Mesothelial cell of epicardium (in vitro differentiated cells): ENCODE measurements around the gene FMO2. TPM values are rescaled to one million over a fixed set of nuclear protein-coding genes. Genes with fewer than 3 reads are reported as not detected.

Source experiments
- DNase-seq, 2 experiments: peaks; one replicate each; pipeline ENCODE4 v3.0.0; 2021; ENCODE audit warnings: low spot score in 2 of 2; ENCODE audit not compliant: unreplicated experiment in 2 of 2
- H3K27ac Mint-ChIP-seq: 2 replicates; pipeline ENCODE4 v1.8.0; 2021; ENCODE audit warnings: mixed read lengths
- H3K27me3 Mint-ChIP-seq: 2 replicates; pipeline ENCODE4 v1.8.0; 2021; ENCODE audit warnings: low read depth, mixed read lengths
- H3K36me3 Mint-ChIP-seq: 2 replicates; pipeline ENCODE4 v1.8.0; 2021; ENCODE audit warnings: mixed read lengths
- H3K4me1 Mint-ChIP-seq: 2 replicates; pipeline ENCODE4 v1.8.0; 2021; ENCODE audit warnings: mixed read lengths
- H3K4me3 Mint-ChIP-seq: 2 replicates; pipeline ENCODE4 v1.8.0; 2021; ENCODE audit warnings: mild to moderate bottlenecking, moderate library complexity, mixed read lengths
- H3K9me3 Mint-ChIP-seq: 2 replicates; pipeline ENCODE4 v1.8.0; 2021; ENCODE audit warnings: mixed read lengths
- total RNA-seq: library from RNA; stranded (reverse); gene quantifications from 3 replicates; pipeline ENCODE4 v1.2.1, GENCODE V29; 2021
- TF ChIP-seq, protein P1 (sequence below): fragments of 200-600 bp; sonication (generic); IDR thresholded peaks from one replicate; pipeline ENCODE4 v1.5.0; 2021; ENCODE audit warnings: antibody characterized with exemption; ENCODE audit not compliant: unreplicated experiment

FMO2 gene
- total RNA-seq, 1 donor from 2014 or later = not detected

DNA sequence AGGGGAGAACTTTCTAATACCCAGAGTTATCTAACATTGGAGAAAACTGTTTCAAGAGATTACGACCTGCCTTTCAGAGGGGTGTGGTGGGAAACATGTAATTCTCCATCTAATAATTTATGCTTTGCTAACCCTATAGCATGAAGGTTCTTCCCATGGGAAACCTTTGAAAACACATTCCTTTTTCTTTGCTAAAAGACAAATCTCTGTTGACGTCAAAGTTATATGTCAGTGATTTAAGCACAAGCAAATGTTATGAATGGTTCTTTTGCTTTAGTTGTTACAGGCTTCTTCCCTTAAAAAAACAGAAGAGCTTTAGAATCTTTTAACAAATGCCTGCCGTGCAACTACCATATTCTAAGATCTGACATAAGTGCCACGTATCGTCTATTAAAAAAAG, 19.2 kb downstream of the FMO2 start:
- Mint-ChIP-seq H3K4me1 (no peaks in the 10 kb centered on the region), H3K9me3 (no peaks in the 10 kb centered on the region), H3K36me3 (no peaks in the 10 kb centered on the region), H3K27me3 (no peaks in the 10 kb centered on the region), H3K27ac (no peak overlapping the region), H3K4me3 (no peak overlapping the region)
- TF ChIP-seq, protein P1, sequence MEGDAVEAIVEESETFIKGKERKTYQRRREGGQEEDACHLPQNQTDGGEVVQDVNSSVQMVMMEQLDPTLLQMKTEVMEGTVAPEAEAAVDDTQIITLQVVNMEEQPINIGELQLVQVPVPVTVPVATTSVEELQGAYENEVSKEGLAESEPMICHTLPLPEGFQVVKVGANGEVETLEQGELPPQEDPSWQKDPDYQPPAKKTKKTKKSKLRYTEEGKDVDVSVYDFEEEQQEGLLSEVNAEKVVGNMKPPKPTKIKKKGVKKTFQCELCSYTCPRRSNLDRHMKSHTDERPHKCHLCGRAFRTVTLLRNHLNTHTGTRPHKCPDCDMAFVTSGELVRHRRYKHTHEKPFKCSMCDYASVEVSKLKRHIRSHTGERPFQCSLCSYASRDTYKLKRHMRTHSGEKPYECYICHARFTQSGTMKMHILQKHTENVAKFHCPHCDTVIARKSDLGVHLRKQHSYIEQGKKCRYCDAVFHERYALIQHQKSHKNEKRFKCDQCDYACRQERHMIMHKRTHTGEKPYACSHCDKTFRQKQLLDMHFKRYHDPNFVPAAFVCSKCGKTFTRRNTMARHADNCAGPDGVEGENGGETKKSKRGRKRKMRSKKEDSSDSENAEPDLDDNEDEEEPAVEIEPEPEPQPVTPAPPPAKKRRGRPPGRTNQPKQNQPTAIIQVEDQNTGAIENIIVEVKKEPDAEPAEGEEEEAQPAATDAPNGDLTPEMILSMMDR = no peak
- DNase-seq = no peak

- Mint-ChIP-seq H3K27ac (no peak overlapping the region), H3K27me3 (no peaks in the 10 kb centered on the region), H3K9me3 (no peaks in the 10 kb centered on the region), H3K4me3 (no peak overlapping the region), H3K4me1 (peaks cover 4% of the 10 kb centered on the region), H3K36me3 (no peaks in the 10 kb centered on the region)
- DNase-seq = no peak
- TF ChIP-seq, protein P1 = no peak
Measured at GRCh38 chr1:171206204-171206977, 21.3 kb downstream of the FMO2 start.

- H3K4me3 Mint-ChIP-seq = no peak overlapping the region
- H3K27ac Mint-ChIP-seq = no peak overlapping the region
- no peak for DNase-seq
- H3K4me1 Mint-ChIP-seq = peaks cover 4% of the 10 kb centered on the region
- no peaks in the 10 kb centered on the region for H3K9me3 Mint-ChIP-seq
- TF ChIP-seq, protein P1 = no peak
- no peaks in the 10 kb centered on the region for H3K36me3 Mint-ChIP-seq
- H3K27me3 Mint-ChIP-seq = no peaks in the 10 kb centered on the region
Measured at GRCh38 chr1:171206978-171207355, 21.9 kb downstream of the FMO2 start.

DNA sequence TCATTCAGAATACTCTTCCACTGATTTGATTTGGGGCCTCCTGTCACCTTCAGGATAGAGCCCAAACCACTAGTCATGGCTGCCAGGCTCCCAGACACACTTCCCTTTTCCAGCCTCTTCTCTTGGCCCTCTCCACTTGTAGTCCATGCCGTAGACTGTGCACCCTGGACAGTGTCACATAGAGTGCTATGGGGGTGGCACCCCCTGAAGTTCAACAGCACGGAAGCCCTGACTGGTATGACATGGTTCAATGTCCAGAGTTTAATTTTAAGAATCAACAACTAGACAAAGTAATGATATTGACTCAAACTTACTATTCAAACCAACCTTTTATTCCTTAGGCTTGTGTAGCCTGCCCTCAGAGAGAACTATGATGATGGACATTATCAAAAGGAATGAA, 22.3 kb downstream of the FMO2 start:
- H3K27ac Mint-ChIP-seq = no peak overlapping the region
- H3K4me3 Mint-ChIP-seq = no peak overlapping the region
- no peak for DNase-seq
- TF ChIP-seq, protein P1 = no peak
- H3K27me3 Mint-ChIP-seq = no peaks in the 10 kb centered on the region
- H3K36me3 Mint-ChIP-seq = no peaks in the 10 kb centered on the region
- no peaks in the 10 kb centered on the region for H3K9me3 Mint-ChIP-seq
- peaks cover 4% of the 10 kb centered on the region for H3K4me1 Mint-ChIP-seq

DNA sequence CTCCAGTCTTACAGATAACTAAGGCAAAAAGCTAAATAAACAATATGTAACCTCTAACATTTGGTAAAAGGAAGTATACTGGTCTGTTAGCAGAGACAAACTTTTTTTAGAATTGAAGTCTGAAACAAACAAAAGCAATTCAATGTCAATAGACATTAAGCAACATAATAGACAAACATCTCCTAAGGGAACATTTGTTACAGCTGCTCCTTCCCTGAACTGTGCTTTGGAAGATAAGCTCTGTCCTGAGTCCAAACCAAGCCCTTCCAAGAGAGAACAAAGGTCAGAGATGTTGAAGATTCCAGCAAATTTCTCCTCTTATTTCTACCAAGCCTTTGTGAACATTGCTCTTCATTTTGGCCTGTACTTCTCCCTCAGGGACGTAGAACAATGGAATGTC, 25.3 kb downstream of the FMO2 start:
- Mint-ChIP-seq H3K36me3 (no peaks in the 10 kb centered on the region), H3K4me3 (no peak overlapping the region), H3K9me3 (no peaks in the 10 kb centered on the region), H3K27ac (no peak overlapping the region), H3K27me3 (no peaks in the 10 kb centered on the region), H3K4me1 (peaks cover 4% of the 10 kb centered on the region)
- TF ChIP-seq, protein P1 = no peak
- no peak for DNase-seq
